ENCODE measurements around the gene LRCOL1.

- TF ChIP-seq ZNF426 (tag by site-specific recombination; IDR thresholded peaks at IDR 0.05) (no peak), MYNN (tag by site-specific recombination; IDR thresholded peaks at IDR 0.05; ENCODE audit: borderline replicate concordance) (no peak), CTCF (tag by site-specific recombination; IDR thresholded peaks at IDR 0.05) (no peak), ZNF660 (tag by site-specific recombination; IDR thresholded peaks at IDR 0.05) (no peak), YY1 (tag by site-specific recombination; IDR thresholded peaks at IDR 0.05) (no peak), SETDB1 (IDR thresholded peaks at IDR 0.05; ENCODE audit: insufficient read length, low read length) (no peak)
- TF ChIP-seq, protein P1, sequence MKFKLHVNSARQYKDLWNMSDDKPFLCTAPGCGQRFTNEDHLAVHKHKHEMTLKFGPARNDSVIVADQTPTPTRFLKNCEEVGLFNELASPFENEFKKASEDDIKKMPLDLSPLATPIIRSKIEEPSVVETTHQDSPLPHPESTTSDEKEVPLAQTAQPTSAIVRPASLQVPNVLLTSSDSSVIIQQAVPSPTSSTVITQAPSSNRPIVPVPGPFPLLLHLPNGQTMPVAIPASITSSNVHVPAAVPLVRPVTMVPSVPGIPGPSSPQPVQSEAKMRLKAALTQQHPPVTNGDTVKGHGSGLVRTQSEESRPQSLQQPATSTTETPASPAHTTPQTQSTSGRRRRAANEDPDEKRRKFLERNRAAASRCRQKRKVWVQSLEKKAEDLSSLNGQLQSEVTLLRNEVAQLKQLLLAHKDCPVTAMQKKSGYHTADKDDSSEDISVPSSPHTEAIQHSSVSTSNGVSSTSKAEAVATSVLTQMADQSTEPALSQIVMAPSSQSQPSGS (tag by site-specific recombination; IDR thresholded peaks at IDR 0.05; ENCODE audit: low read depth): no peak
These were observed 51.3 kb downstream of the LRCOL1 start for GRCh38 chr12:132558861-132559623.
